Ovary (tissue), 3 donors: ENCODE data around the gene PRKG1.

Experiments used
- CTCF ChIP-seq, 3 donors: fragments of 450-650 bp in 2 of 3; fragments of 200-600 bp in 1 of 3; IDR thresholded peaks; one replicate each; pipeline versions ENCODE4 v1.5.1 to v1.8.0; 2016 to 2022; ENCODE audit warnings: antibody characterized with exemption in 3 of 3, mild to moderate bottlenecking in 1 of 3
- EP300 ChIP-seq: sonication (generic); formaldehyde crosslinking; IDR thresholded peaks from one replicate; pipeline ENCODE4 v1.6.1; 2017; ENCODE audit warnings: antibody characterized with exemption
- POLR2A ChIP-seq: fragments of 450-650 bp; IDR thresholded peaks from one replicate; pipeline ENCODE4 v1.6.1; 2017; ENCODE audit warnings: antibody characterized with exemption, mild to moderate bottlenecking, moderate library complexity
- donor health status: DM: no; HTN: no; CAD: no.

GRCh38 chr10:51619365-51619764, 545.1 kb downstream of the PRKG1 start:
- TF ChIP-seq POLR2A (no peak), CTCF (IDR thresholded peaks at IDR 0.05) (no peak), EP300 (no peak)
